ENCODE measurements around the gene HMSD. TPM values are rescaled to one million over a fixed set of nuclear protein-coding genes. Genes with fewer than 3 reads are reported as not detected.

The HMSD gene
- total and polyA plus RNA-seq, 2 experiments from 2014 or later = 0.10 TPM; not detected in 1

DNA sequence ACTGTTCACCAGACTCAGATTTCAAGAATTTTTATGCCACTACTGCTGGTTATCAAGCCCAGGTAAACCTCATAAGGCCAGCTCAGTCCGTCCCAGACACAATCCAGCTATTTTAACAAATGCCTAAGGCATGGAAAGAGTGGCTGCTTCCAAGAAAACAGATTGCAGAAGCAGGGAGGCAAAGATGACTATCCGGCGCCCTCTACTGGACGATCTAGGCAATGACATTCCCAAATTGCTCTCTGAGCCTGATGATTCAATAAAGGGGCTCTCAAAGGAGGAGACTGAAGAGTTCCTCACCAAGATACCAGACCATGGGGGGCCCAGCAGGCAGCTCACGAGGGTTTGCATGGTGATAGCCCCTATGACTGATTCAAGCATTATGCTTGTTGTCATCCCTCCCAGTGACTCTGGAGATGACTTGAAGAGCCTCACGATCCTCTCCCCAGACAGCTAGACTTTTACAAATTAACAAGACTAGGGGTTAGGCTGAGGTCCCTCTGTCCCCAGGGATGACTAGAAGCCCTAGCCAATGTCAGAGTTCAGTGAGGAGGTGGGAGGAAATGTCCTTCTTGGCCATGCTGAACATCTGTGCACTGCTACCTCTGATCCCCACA is 45.8 kb downstream of the HMSD start:
- no peaks in the 10 kb centered on the region for H3K9me3 ChIP-seq (ENCODE audit: low read depth)
- no peak overlapping the region for H3K4me2 ChIP-seq
- no peaks in the 10 kb centered on the region for H4K20me1 ChIP-seq (ENCODE audit: insufficient read depth, poor library complexity, severe bottlenecking)
- TF ChIP-seq EZH2phosphoT487 (IDR thresholded peaks at IDR 0.05; ENCODE audit: low read depth, severe bottlenecking, unreplicated experiment) = no peak
- TF ChIP-seq CTCF (IDR thresholded peaks at IDR 0.05; ENCODE audit: poor library complexity) = peak; percentile 84
- TF ChIP-seq EZH2 (IDR thresholded peaks at IDR 0.05; ENCODE audit: borderline replicate concordance) = no peak
- WGBS (ENCODE audit: low lambda C conversion rate, missing lambda C conversion rate) = 20% methylated on average over 6 of the region's 6 CpGs
- no peaks in the 10 kb centered on the region for H3K79me2 ChIP-seq
- H3K27me3 ChIP-seq = no peaks in the 10 kb centered on the region
- DNase-seq (ENCODE audit: low spot score) = peak; percentile 67
- H3K36me3 ChIP-seq (replicated peaks; ENCODE audit: insufficient read depth, low read depth) = no peaks in the 10 kb centered on the region
- no peak overlapping the region for H3K27ac ChIP-seq
- no peak overlapping the region for H2AFZ ChIP-seq
- H3K9me2 ChIP-seq (replicated peaks; ENCODE audit: insufficient read depth) = no peaks in the 10 kb centered on the region
- H3K4me3 ChIP-seq = no peak overlapping the region
- no peaks in the 10 kb centered on the region for H3K4me1 ChIP-seq (ENCODE audit: insufficient read depth)

DNA sequence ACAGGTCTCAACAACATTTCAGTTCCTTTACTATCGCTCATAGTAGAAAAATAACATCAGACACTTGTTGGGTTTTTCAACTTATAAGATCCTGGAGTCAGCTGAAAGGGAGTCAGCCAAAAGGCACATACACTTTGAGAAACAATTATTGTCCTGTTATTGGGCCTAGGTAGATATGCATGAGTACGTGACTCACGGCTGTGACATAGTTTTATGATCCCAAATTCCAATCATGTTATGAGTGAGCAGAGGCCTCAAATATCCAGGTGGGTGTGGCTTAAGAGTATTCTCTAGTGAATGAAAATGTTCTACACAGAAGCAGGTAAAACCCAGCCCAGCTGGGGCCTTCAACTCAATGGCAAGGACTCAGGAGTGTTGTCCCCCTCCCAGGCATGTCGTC is 47.9 kb downstream of the HMSD start:
- Histone ChIP-seq H3K27ac (no peak overlapping the region), H4K20me1 (ENCODE audit: insufficient read depth, poor library complexity, severe bottlenecking) (no peaks in the 10 kb centered on the region), H3K9me3 (ENCODE audit: low read depth) (no peaks in the 10 kb centered on the region), H3K36me3 (replicated peaks; ENCODE audit: insufficient read depth, low read depth) (no peaks in the 10 kb centered on the region), H3K9me2 (replicated peaks; ENCODE audit: insufficient read depth) (no peaks in the 10 kb centered on the region), H2AFZ (no peak overlapping the region), H3K79me2 (no peaks in the 10 kb centered on the region), H3K4me1 (ENCODE audit: insufficient read depth) (no peaks in the 10 kb centered on the region), H3K27me3 (no peaks in the 10 kb centered on the region), H3K4me3 (no peak overlapping the region), H3K4me2 (no peak overlapping the region)
- peak; percentile 34 for DNase-seq (ENCODE audit: low spot score)
- TF ChIP-seq EZH2phosphoT487 (IDR thresholded peaks at IDR 0.05; ENCODE audit: low read depth, severe bottlenecking, unreplicated experiment) = no peak
- no peak for TF ChIP-seq EZH2 (IDR thresholded peaks at IDR 0.05; ENCODE audit: borderline replicate concordance)
- TF ChIP-seq CTCF (IDR thresholded peaks at IDR 0.05; ENCODE audit: poor library complexity) = no peak
- 77% methylated on average over 4 of the region's 4 CpGs for WGBS (ENCODE audit: low lambda C conversion rate, missing lambda C conversion rate)

- DNase-seq (ENCODE audit: low spot score) = no peak
- no peaks in the 10 kb centered on the region for H3K9me2 ChIP-seq (replicated peaks; ENCODE audit: insufficient read depth)
- H3K4me3 ChIP-seq = no peak overlapping the region
- no peak overlapping the region for H3K4me2 ChIP-seq
- no peaks in the 10 kb centered on the region for H4K20me1 ChIP-seq (ENCODE audit: insufficient read depth, poor library complexity, severe bottlenecking)
- WGBS (ENCODE audit: low lambda C conversion rate, missing lambda C conversion rate) = 89% methylated on average over 2 of the region's 2 CpGs
- no peak overlapping the region for H2AFZ ChIP-seq
- TF ChIP-seq CTCF (IDR thresholded peaks at IDR 0.05; ENCODE audit: poor library complexity) (no peak), EZH2phosphoT487 (IDR thresholded peaks at IDR 0.05; ENCODE audit: low read depth, severe bottlenecking, unreplicated experiment) (no peak), EZH2 (IDR thresholded peaks at IDR 0.05; ENCODE audit: borderline replicate concordance) (no peak)
- no peaks in the 10 kb centered on the region for H3K27me3 ChIP-seq
- H3K79me2 ChIP-seq = no peaks in the 10 kb centered on the region
- H3K27ac ChIP-seq = no peak overlapping the region
- no peaks in the 10 kb centered on the region for H3K9me3 ChIP-seq (ENCODE audit: low read depth)
- no peaks in the 10 kb centered on the region for H3K4me1 ChIP-seq (ENCODE audit: insufficient read depth)
- no peaks in the 10 kb centered on the region for H3K36me3 ChIP-seq (replicated peaks; ENCODE audit: insufficient read depth, low read depth)
These were observed 48.5 kb downstream of the HMSD start for GRCh38 chr18:63997606-63998005.

All from hepatocyte (in vitro differentiated cells).